8988T (cell line): ENCODE data around the gene CACNA2D1.

Source experiments
- DNase-seq: peaks from one replicate; pipeline ENCODE4 v3.0.0; 2011

Gene CACNA2D1

GRCh38 chr7:81929386-81929785, 514.2 kb downstream of the CACNA2D1 start:
- DNase-seq: no peak

- no peak for DNase-seq
These were observed 517.4 kb downstream of the CACNA2D1 start for GRCh38 chr7:81926154-81926553.

DNA sequence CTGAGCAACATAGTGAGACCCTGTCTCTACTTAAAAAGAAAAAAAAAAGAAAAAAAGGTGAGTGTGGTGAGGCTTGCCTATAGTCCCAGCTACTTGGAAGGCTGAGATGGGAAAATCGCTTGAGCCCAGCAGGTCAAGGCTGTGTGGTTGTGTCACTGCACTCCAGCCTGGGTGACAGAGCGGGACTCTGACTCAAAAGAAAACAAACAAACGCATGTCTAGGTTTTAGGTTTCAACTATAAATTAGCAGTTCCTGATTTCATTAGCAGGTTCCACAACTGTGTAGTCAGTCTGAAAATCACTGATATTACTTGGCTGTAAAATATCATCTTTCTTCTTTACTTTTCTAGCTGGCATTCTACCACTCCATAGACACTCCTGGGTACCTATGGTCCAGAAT, 518.0 kb downstream of the CACNA2D1 start:
- DNase-seq: no peak

DNA sequence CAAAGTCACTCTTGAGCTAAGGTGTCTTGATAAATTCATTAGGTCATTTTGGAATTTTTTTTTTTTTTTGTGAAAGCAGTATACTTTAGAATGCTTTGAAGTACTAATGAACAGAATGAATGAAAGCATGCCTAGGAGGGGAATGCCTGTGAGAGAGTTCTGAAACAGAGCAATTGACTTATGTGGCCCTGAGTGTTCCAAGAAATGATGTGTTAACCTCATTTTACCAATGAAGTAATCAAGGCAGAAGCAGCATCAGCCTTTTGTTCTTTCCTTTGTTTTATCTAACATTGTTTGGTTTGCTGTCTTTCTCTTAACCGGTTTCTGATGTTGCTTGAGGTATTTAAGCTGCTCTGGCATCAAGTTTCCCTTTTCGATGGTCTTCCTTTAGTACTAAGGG, 519.1 kb downstream of the CACNA2D1 start:
- DNase-seq: no peak

DNA sequence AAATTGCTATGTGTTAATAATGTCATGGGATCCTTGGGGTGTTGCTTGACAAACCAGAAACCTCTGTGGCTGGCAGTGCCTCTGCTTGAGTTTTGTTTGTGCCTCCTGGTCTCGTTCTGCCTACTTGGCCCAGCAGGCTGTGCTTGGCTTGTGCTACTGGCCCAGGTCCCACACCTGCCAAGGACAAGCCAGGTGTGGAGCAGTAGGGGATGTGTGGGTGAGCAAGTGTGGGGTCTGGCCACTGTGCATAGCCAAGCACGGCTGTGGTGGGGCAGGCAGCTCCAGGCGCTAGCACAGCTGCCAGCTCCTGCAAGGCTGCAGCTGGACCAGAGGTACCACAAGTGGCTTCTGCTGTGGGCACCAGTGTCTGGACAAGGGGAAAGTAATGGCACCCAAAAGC, 524.1 kb downstream of the CACNA2D1 start:
- DNase-seq: no peak

DNA sequence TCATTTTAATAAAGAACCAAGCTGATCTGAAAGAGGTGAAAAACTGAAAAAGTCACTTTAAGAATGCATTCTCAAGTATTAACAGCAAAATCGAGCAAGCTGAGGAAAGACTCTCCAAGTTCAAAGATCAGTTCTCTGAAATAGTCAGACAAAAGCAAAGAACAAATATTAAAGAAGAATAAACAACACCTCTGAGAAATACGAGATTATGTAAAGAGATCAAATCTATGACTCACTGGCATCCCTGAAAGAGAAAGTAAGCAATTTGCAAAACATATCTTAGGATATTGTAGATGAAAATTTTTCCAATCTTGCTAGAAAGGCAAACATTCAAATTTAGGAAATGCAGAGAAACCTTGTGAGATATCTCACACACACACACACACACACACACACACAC, 535.4 kb downstream of the CACNA2D1 start:
- DNase-seq: no peak

GRCh38 chr7:81903115-81903514, 540.5 kb downstream of the CACNA2D1 start:
- no peak for DNase-seq

DNA sequence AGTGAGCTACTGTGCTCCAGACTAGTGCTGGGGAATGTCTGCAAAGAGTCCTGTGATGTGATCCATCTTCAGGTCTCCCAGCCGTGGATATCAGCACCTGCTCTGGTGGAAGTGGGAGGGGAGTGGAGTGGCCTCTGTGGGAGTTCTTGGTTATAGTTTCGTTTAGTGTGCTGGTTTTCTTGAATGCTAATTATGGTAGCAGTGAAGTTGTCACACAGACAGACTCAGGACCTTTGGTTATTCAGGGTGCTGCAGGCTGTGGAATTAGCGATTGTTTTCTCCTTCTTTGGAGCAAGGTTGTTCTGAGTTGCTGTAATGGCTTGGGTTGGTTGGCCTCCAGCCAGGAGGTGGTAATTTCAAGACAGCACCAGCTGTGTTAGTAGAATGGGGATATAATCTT, 541.0 kb downstream of the CACNA2D1 start:
- no peak for DNase-seq
